GM23248 (cell line): ENCODE data around the gene METTL15.
"Not testable (repeated sequence)": the region's sequence is repeated elsewhere in the genome, so short reads cannot be mapped to it uniquely, and the experiment has no call there.

Experiments
- EZH2 ChIP-seq: fragments of 200-600 bp; sonication (generic); IDR thresholded peaks from 2 replicates; pipeline ENCODE4 v1.6.1; 2018; ENCODE audit warnings: antibody characterized with exemption, mild to moderate bottlenecking; ENCODE audit not compliant: insufficient read depth, poor library complexity, severe bottlenecking
- EZH2phosphoT487 ChIP-seq: fragments of 200-600 bp; sonication (generic); IDR thresholded peaks from 2 replicates; pipeline ENCODE4 v1.6.1; 2018; ENCODE audit warnings: antibody characterized with exemption, moderate library complexity, mild to moderate bottlenecking, low read depth; ENCODE audit not compliant: insufficient read depth

DNA sequence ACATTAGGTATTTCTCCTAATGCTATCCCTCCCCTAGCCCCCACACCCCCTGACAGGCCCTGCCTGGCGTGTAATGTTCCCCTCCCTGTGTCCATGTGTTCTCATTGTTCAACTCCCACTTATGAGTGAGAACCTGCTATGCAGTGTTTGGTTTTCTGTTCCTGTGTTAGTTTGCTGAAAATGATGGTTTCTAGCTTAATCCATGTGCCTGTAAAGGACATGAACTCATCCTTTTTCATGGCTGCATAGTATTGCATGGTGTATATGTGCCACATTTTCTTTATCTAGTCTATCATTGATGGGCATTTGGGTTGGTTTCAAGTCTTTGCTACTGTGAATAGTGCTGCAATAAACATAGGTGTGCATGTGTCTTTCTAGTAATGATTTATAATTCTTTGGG is 21.0 kb upstream of the METTL15 start:
- TF ChIP-seq EZH2, EZH2phosphoT487: not testable (repeated sequence)
